Hematopoietic multipotent progenitor cell treated with erythropoietin and hydrocortisone succinate and interleukin-3 and kit ligand, for 17 days (in vitro differentiated cells): ENCODE data around the gene SNX25.
"Not testable (repeated sequence)": the region's sequence is repeated elsewhere in the genome, so short reads cannot be mapped to it uniquely, and the experiment has no call there.

Experiments used
- DNase-seq: peaks from one replicate; pipeline ENCODE4 v3.0.0-alpha.2; 2015; ENCODE audit warnings: low spot score

Gene SNX25

DNA sequence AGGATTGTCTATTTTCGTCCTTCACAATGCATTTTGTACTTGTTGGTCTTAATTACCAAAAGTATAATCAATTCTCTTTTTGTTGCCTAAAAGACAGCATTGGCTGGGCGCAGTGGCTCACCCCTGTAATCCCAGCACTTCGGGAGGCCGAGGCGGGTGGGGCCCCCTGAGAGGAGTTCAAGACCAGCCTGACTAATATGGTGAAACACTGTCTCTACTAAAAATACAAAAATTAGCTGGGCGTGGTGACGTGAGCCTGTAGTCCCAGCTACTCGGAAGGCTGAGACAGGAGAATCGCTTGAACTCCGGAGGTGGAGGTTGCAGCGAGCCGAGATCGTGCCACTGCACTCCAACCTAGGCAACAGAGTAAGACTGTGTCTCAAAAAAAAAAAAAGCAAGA, 4.3 kb upstream of the SNX25 start:
- DNase-seq: not testable (repeated sequence)

GRCh38 chr4:185205697-185206342, 3.6 kb upstream of the SNX25 start:
- no peak for DNase-seq

DNA sequence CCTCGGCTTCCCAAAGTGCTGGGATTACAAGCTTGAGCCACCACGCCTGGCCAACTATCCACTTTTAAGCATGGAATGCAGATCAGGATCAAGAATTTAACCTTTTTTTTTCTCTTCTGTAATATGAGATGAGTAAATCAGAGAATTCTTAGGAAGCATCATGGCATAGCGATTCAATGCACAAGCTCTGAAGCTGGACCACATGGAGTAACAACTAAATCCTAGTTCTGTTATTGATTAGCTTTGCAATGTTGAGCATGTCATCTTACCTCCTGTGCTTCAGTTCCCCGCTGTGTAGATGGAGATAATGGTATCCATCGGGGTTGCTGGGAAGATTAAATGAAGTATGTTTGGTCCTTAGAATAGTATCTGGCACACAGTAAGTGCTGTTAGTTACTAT, 1.9 kb upstream of the SNX25 start:
- DNase-seq: no peak

GRCh38 chr4:185209852-185210101, 379 bp downstream of the SNX25 start:
- not testable (repeated sequence) for DNase-seq

- no peak for DNase-seq
These were observed 944 bp downstream of the SNX25 start for GRCh38 chr4:185210102-185210981.

DNA sequence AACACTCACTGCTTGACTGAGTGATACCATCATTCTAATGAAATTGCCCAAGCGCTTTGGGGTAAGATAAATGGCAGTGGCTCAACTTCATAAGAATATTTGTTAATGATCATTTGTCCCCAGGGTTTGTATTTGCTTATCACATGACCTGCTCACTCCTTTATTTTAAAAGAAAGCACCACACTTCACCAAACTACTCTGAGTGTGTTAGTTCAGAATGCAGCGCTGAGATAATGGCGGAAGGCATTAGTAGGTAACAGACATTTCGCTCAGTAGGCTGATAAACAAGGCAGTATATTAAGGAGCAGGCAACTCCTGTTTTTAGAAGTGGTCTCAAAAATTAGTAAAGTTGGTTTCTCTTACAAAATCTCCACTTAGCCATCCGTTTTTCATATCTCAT, 1.6 kb downstream of the SNX25 start:
- no peak for DNase-seq

- DNase-seq: no peak
These were observed 2.2 kb downstream of the SNX25 start for GRCh38 chr4:185211641-185212040.

GRCh38 chr4:185212581-185212980, 3.2 kb downstream of the SNX25 start:
- DNase-seq: no peak

- DNase-seq: no peak
These were observed 4.5 kb downstream of the SNX25 start for GRCh38 chr4:185213877-185214276.

DNA sequence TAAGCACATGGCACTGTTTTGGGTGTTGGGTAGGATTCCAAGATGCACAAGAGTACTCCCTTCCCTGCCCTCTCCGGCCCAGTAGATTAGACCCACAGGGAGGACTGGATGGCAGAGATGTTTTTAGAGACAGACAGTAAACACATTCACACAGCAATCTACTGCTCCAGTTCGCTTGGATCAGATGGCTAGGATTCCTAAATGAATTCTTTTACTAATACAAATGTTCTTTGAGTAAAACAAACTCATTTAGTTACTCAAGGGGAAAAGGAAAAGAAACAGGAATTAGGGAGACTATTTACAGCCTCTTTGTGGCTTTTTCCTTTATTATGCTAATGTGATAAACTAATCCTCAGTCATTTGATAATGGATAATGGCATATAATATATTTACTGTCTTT, 5.9 kb downstream of the SNX25 start:
- DNase-seq: no peak

DNA sequence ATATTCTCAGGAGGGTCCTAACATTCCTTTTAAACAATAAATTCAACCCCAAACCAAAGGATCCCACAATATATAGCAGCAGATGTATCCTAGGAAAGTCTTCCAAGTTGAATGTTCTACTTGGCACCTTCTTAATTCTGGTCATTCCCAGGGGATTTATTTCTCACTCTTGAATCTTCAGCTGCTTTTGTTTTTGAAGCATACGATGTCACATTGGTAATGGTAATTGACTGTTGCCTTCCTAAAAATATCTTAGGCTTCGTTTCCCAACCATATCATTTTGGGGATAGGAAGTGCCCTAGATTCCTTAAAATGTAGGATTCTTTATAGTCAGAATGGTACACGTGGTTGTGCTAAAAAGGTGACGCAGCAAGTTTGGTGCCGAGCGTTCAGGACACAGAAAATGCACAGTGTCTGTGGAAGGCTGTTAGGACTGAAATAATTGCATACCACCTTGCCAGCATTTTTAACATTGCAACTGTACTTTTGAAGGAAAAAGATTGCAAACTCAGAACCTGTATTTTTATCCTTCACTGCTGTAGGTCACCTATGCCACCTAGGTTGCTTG, 8.1 kb downstream of the SNX25 start:
- DNase-seq: no peak

- no peak for DNase-seq
These were observed 8.9 kb downstream of the SNX25 start for GRCh38 chr4:185218312-185218711.

- no peak for DNase-seq
These were observed 10.3 kb downstream of the SNX25 start for GRCh38 chr4:185219551-185220344.

- DNase-seq: no peak
These were observed 12.1 kb downstream of the SNX25 start for GRCh38 chr4:185221491-185221890.

DNA sequence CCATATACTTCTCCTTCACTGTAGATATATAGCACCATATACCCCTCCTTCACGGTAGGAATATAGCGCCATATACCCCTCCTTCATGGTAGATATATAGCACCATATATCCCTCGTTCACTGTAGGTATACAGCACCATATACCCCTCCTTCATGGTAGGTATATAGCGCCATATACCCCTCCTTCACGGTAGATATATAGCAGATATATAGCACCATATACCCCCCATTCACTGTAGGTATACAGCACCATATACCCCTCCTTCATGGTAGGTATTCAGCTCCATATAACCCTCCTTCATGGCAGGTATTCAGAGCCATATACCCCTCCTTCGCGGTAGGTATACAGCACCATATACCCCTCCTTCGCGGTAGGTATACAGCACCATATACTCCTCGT, 12.5 kb downstream of the SNX25 start:
- no peak for DNase-seq

- no peak for DNase-seq
These were observed 13.2 kb downstream of the SNX25 start for GRCh38 chr4:185222598-185222997.

GRCh38 chr4:185224597-185224996, 15.2 kb downstream of the SNX25 start:
- no peak for DNase-seq

- DNase-seq: no peak
These were observed 16.5 kb downstream of the SNX25 start for GRCh38 chr4:185225940-185226339.

GRCh38 chr4:185227131-185227551, 17.7 kb downstream of the SNX25 start:
- no peak for DNase-seq

- no peak for DNase-seq
These were observed 18.4 kb downstream of the SNX25 start for GRCh38 chr4:185227713-185228278.

GRCh38 chr4:185229021-185229818, 19.8 kb downstream of the SNX25 start:
- DNase-seq: no peak
